Neural progenitor cell (in vitro differentiated cells): Measurements from ENCODE around the gene HK1. TPM values are rescaled to one million over a fixed set of nuclear protein-coding genes. Genes with fewer than 3 reads are reported as not detected.

ENCODE experiments used
- DNase-seq: peaks from one replicate; pipeline ENCODE4 v3.0.0-alpha.2; 2016; ENCODE audit warnings: low spot score
- H2AFZ ChIP-seq: fragments of 200-600 bp; sonication (generic); replicated peaks from 2 replicates; pipeline ENCODE4 v1.6.1; 2016; ENCODE audit warnings: antibody characterized with exemption
- H3F3A ChIP-seq: fragments of 200-600 bp; sonication (generic); 2 replicates; pipeline ENCODE4 v1.6.1; 2016; ENCODE audit warnings: antibody characterized with exemption, low read depth
- H3K27ac ChIP-seq: fragments of 200-600 bp; sonication (generic); 2 replicates; pipeline ENCODE4 v1.5.1; 2016; ENCODE audit warnings: mild to moderate bottlenecking
- H3K27me3 ChIP-seq: fragments of 200-600 bp; sonication (generic); 2 replicates; pipeline ENCODE4 v1.6.1; 2016; ENCODE audit warnings: mild to moderate bottlenecking, moderate library complexity
- H3K36me3 ChIP-seq: fragments of 200-600 bp; sonication (generic); 2 replicates; pipeline ENCODE4 v1.5.1; 2016
- H3K4me1 ChIP-seq: fragments of 200-600 bp; sonication (generic); 2 replicates; pipeline ENCODE4 v1.6.1; 2016; ENCODE audit warnings: mixed run types
- H3K4me2 ChIP-seq: fragments of 200-600 bp; sonication (generic); 2 replicates; pipeline ENCODE4 v1.6.1; 2016
- H3K4me3 ChIP-seq: fragments of 200-600 bp; sonication (generic); 2 replicates; pipeline ENCODE4 v1.5.1; 2016
- H3K79me2 ChIP-seq: fragments of 200-600 bp; sonication (generic); 2 replicates; pipeline ENCODE4 v1.6.1; 2016; ENCODE audit warnings: low read depth
- H3K9ac ChIP-seq: fragments of 200-600 bp; sonication (generic); 2 replicates; pipeline ENCODE4 v1.6.1; 2016
- H3K9me3 ChIP-seq: fragments of 200-600 bp; sonication (generic); 2 replicates; pipeline ENCODE4 v1.5.1; 2016; ENCODE audit warnings: low read depth
- H4K20me1 ChIP-seq: fragments of 200-600 bp; sonication (generic); 2 replicates; pipeline ENCODE4 v1.6.1; 2016; ENCODE audit warnings: low read depth
- H3K27ac Mint-ChIP-seq: 3 replicates; pipeline ENCODE4 v1.8.0; 2021; ENCODE audit warnings: mixed read lengths
- H3K27me3 Mint-ChIP-seq: 2 replicates; pipeline ENCODE4 v1.8.0; 2022; ENCODE audit warnings: low read depth, mild to moderate bottlenecking, inconsistent platforms, moderate library complexity, mixed read lengths; ENCODE audit not compliant: insufficient read depth
- H3K36me3 Mint-ChIP-seq: 3 replicates; pipeline ENCODE4 v1.8.0; 2021; ENCODE audit warnings: mixed read lengths
- H3K4me1 Mint-ChIP-seq: 3 replicates; pipeline ENCODE4 v1.8.0; 2021; ENCODE audit warnings: mixed read lengths
- H3K4me3 Mint-ChIP-seq: 3 replicates; pipeline ENCODE4 v1.8.0; 2021; ENCODE audit warnings: mild to moderate bottlenecking, moderate library complexity, mixed read lengths
- H3K9me3 Mint-ChIP-seq: 3 replicates; pipeline ENCODE4 v1.8.0; 2020; ENCODE audit warnings: mixed read lengths
- EZH2 ChIP-seq: fragments of 200-600 bp; sonication (generic); IDR thresholded peaks from 2 replicates; pipeline ENCODE4 v1.6.1; 2017; ENCODE audit warnings: antibody characterized with exemption, mild to moderate bottlenecking, moderate library complexity
- EZH2phosphoT487 ChIP-seq: fragments of 200-600 bp; sonication (generic); IDR thresholded peaks from 2 replicates; pipeline ENCODE4 v1.6.1; 2017; ENCODE audit warnings: antibody characterized with exemption
- total RNA-seq: library from RNA; depleted of rRNA; stranded (reverse); fragments of >200 nt; gene quantifications from 2 replicates; pipeline ENCODE4 v1.2.3, GENCODE V29; 2015; ENCODE audit warnings: low replicate concordance
- TF ChIP-seq, protein P1 (sequence below): fragments of 200-600 bp; sonication (generic); IDR thresholded peaks from 2 replicates; pipeline ENCODE4 v1.5.1; 2017; ENCODE audit warnings: antibody characterized with exemption, mild to moderate bottlenecking

Gene HK1
- total RNA-seq, 1 donor from 2014 or later, result 30.1 TPM

DNA sequence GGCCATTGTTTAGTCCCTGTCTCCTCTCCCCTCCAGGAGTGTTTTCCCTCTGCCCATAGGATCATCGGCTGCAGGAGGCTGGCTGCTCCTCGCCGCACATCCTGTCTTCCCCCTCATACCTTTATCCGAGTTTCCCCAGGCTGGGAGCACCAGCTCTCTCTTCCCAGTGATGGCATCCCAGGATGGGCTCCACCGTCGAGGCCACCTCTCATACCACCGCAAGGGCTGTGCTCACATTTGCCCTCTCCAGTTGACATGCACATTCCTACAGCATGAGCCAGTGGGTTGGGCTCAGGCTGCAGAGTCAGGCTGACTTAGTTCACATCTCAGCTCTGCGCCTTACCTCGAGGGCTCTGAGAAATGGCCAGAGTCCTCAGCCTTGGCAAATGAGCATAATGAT lies 46.0 kb upstream of the HK1 start:
- Histone ChIP-seq H3K4me2 (no peak overlapping the region), H4K20me1 (no peaks in the 10 kb centered on the region), H2AFZ (no peak overlapping the region), H3K27ac (no peak overlapping the region), H3K79me2 (no peaks in the 10 kb centered on the region), H3K9ac (no peak overlapping the region), H3K9me3 (no peaks in the 10 kb centered on the region), H3F3A (peaks cover 12% of the 10 kb centered on the region), H3K4me3 (no peak overlapping the region), H3K4me1 (peaks cover 8% of the 10 kb centered on the region), H3K27me3 (no peaks in the 10 kb centered on the region), H3K36me3 (no peaks in the 10 kb centered on the region)
- no peak overlapping the region for H3K4me3 Mint-ChIP-seq
- no peak for DNase-seq
- H3K36me3 Mint-ChIP-seq, result no peaks in the 10 kb centered on the region
- peaks cover 6% of the 10 kb centered on the region for H3K27me3 Mint-ChIP-seq
- no peak for TF ChIP-seq EZH2phosphoT487
- TF ChIP-seq, protein P1, sequence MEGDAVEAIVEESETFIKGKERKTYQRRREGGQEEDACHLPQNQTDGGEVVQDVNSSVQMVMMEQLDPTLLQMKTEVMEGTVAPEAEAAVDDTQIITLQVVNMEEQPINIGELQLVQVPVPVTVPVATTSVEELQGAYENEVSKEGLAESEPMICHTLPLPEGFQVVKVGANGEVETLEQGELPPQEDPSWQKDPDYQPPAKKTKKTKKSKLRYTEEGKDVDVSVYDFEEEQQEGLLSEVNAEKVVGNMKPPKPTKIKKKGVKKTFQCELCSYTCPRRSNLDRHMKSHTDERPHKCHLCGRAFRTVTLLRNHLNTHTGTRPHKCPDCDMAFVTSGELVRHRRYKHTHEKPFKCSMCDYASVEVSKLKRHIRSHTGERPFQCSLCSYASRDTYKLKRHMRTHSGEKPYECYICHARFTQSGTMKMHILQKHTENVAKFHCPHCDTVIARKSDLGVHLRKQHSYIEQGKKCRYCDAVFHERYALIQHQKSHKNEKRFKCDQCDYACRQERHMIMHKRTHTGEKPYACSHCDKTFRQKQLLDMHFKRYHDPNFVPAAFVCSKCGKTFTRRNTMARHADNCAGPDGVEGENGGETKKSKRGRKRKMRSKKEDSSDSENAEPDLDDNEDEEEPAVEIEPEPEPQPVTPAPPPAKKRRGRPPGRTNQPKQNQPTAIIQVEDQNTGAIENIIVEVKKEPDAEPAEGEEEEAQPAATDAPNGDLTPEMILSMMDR, result no peak
- no peak for TF ChIP-seq EZH2
- no peaks in the 10 kb centered on the region for H3K9me3 Mint-ChIP-seq
- H3K4me1 Mint-ChIP-seq, result peaks cover 39% of the 10 kb centered on the region
- H3K27ac Mint-ChIP-seq, result no peak overlapping the region

DNA sequence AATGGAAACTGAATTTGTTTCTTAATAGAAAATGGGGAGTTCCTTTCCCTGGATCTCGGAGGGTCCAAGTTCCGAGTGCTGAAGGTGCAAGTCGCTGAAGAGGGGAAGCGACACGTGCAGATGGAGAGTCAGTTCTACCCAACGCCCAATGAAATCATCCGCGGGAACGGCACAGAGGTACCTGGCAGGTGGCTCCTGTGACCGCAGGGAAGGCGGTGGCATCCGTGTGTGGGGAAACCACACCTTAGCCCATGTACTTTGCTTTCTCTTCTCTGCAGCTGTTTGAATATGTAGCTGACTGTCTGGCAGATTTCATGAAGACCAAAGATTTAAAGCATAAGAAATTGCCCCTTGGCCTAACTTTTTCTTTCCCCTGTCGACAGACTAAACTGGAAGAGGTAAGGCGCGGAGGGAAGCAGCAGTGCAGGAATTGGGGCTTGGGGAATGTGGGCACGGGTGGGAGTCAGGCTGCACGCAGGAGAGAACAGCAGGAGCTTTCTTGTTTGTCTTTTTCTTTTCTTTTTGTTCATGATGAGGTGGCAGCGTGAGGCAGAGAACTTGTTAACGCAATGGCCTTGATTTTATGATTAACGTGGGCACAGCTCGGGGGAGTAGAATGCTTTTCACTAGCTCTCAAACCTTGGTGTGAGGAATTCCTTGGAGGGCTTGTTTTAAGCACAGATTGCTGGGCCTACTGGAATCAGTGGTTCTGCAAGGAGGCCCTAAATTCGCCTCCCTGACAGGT lies 45.4 kb upstream of the HK1 start:
- no peak overlapping the region for H3K4me3 Mint-ChIP-seq
- no peak overlapping the region for H2AFZ ChIP-seq
- H3K9ac ChIP-seq, result no peak overlapping the region
- peak overlapping the region; percentile 16 for H3K27ac Mint-ChIP-seq
- H3K9me3 ChIP-seq, result no peaks in the 10 kb centered on the region
- peaks cover 12% of the 10 kb centered on the region for H3F3A ChIP-seq
- peak; percentile 41 for DNase-seq
- peaks cover 3% of the 10 kb centered on the region for H3K27me3 Mint-ChIP-seq
- peaks cover 2% of the 10 kb centered on the region for H3K27me3 ChIP-seq
- H3K36me3 Mint-ChIP-seq, result no peaks in the 10 kb centered on the region
- peak overlapping the region; percentile 45 for H3K4me2 ChIP-seq
- TF ChIP-seq EZH2phosphoT487 (no peak), EZH2 (no peak)
- TF ChIP-seq, protein P1, result no peak
- no peaks in the 10 kb centered on the region for H3K79me2 ChIP-seq
- H3K27ac ChIP-seq, result no peak overlapping the region
- H3K4me3 ChIP-seq, result no peak overlapping the region
- peaks cover 8% of the 10 kb centered on the region for H3K4me1 ChIP-seq
- H4K20me1 ChIP-seq, result no peaks in the 10 kb centered on the region
- no peaks in the 10 kb centered on the region for H3K36me3 ChIP-seq
- H3K4me1 Mint-ChIP-seq, result peaks cover 36% of the 10 kb centered on the region
- no peaks in the 10 kb centered on the region for H3K9me3 Mint-ChIP-seq

DNA sequence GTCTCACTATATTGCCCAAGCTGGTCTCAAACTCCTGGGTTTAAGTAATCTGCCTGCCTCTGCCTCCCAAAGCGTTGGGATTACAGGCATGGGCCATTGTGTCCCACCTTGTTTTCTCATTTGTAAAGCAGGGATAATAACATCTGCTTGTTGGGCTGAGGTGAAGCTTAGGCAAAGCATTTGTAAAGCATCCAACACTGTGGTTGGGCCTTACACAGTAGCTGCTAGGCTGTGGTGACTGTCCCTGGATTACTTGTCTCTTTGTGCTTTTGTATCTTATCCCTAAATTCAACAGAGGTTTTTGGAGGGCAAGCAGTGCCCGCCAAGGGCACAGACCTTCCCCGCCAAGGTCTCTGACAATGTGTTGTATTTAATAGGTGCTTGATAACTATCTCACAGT lies 43.8 kb upstream of the HK1 start:
- H3K9me3 Mint-ChIP-seq, result no peaks in the 10 kb centered on the region
- peaks cover 3% of the 10 kb centered on the region for H3K27me3 Mint-ChIP-seq
- H3K4me1 Mint-ChIP-seq, result peaks cover 38% of the 10 kb centered on the region
- Histone ChIP-seq H3K27ac (no peak overlapping the region), H3K4me2 (no peak overlapping the region), H3K36me3 (no peaks in the 10 kb centered on the region), H3K9me3 (no peaks in the 10 kb centered on the region), H3F3A (peaks cover 12% of the 10 kb centered on the region), H4K20me1 (no peaks in the 10 kb centered on the region), H2AFZ (no peak overlapping the region), H3K27me3 (peaks cover 5% of the 10 kb centered on the region), H3K4me1 (peaks cover 10% of the 10 kb centered on the region), H3K79me2 (no peaks in the 10 kb centered on the region), H3K9ac (no peak overlapping the region), H3K4me3 (no peak overlapping the region)
- no peak overlapping the region for H3K27ac Mint-ChIP-seq
- DNase-seq, result no peak
- no peaks in the 10 kb centered on the region for H3K36me3 Mint-ChIP-seq
- TF ChIP-seq EZH2 (no peak), EZH2phosphoT487 (no peak)
- TF ChIP-seq, protein P1, result no peak
- H3K4me3 Mint-ChIP-seq, result no peak overlapping the region
